Uterus (tissue), 2 donors: ENCODE data around the gene SYNJ2.

Source experiments
- POLR2A ChIP-seq, 2 donors: fragments of 450-650 bp; IDR thresholded peaks; one replicate each; pipeline ENCODE4 v1.6.1; 2016; ENCODE audit warnings: antibody characterized with exemption in 2 of 2, mild to moderate bottlenecking in 1 of 2, moderate library complexity in 1 of 2
- TF ChIP-seq, protein P1 (sequence below), 4 experiments: fragments of 200-600 bp in 2 of 4; fragments of 450-650 bp in 2 of 4; sonication (generic) in 2 of 4; IDR thresholded peaks; one replicate each; pipeline ENCODE4 v1.5.1; 2016 to 2019; ENCODE audit warnings: antibody characterized with exemption in 4 of 4, mild to moderate bottlenecking in 2 of 4, moderate library complexity in 1 of 4

DNA sequence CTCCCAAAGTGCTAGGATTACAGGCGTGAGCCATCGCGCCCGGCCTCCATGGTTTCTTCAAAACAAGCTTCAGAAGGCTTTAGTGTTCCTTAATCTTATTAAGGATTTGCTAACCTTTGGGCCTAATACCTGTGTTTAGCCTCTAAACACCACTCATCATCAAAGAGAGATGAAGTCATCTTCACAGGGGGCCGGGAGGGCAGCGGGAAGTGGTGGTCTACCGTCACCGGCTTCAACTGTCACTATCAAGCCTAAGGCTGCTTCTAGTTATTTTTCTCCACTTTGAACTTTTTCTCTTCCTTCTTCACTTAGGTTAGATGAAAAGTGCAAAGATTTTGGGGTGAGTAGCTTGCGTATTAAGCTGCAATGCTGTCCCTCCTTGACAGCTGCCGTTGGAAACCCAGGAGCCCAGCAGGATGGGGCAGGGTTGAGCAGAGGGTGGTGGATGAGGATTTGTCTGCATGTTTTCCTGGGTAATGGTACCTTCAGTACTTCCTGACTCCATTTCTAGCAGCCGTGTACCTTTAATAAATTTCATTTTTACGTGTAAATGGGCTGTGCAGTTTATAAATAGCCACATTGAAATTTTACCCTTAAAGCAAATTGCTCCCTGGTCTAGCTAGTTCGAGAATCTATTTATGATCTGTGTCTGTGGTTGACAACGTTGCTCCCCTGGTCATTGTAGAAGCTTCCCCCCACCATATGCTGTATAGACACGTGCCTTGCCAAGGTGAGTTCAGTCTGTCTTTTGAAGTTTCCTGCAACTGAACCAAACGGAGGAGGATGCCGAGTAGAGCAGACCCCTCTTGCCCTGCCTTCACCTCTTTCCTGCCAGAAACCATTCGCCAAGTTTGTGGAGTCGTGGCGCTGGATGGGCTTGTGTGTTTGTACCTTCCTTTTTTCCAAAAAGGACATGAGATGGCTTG is 64.8 kb downstream of the SYNJ2 start:
- TF ChIP-seq, protein P1, sequence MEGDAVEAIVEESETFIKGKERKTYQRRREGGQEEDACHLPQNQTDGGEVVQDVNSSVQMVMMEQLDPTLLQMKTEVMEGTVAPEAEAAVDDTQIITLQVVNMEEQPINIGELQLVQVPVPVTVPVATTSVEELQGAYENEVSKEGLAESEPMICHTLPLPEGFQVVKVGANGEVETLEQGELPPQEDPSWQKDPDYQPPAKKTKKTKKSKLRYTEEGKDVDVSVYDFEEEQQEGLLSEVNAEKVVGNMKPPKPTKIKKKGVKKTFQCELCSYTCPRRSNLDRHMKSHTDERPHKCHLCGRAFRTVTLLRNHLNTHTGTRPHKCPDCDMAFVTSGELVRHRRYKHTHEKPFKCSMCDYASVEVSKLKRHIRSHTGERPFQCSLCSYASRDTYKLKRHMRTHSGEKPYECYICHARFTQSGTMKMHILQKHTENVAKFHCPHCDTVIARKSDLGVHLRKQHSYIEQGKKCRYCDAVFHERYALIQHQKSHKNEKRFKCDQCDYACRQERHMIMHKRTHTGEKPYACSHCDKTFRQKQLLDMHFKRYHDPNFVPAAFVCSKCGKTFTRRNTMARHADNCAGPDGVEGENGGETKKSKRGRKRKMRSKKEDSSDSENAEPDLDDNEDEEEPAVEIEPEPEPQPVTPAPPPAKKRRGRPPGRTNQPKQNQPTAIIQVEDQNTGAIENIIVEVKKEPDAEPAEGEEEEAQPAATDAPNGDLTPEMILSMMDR (IDR thresholded peaks at IDR 0.05) = no peak
- TF ChIP-seq POLR2A (IDR thresholded peaks at IDR 0.05) = no peak
